GM21447 (cell line): Measurements from ENCODE around the gene FRAT2.

Experiments
- ATAC-seq: cut with Tn5 transposase; IDR thresholded peaks from one replicate; pipeline ENCODE4 v1.9.1; 2021; ENCODE audit not compliant: unreplicated experiment

The FRAT2 gene, protein sequence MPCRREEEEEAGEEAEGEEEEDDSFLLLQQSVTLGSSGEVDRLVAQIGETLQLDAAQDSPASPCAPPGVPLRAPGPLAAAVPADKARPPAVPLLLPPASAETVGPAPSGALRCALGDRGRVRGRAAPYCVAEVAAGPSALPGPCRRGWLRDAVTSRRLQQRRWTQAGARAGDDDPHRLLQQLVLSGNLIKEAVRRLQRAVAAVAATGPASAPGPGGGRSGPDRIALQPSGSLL

GRCh38 chr10:97334370-97335175 is at the start of gene FRAT2:
Gene FRAT2 (minus strand): TSS chr10:97334729. CDS start chr10:97334572, 157 bp downstream.
- ATAC-seq, result peak; percentile 78

- no peak for ATAC-seq
Observed at GRCh38 chr10:97384156-97384555, 49.6 kb upstream of the FRAT2 start.

- no peak for ATAC-seq
Observed at GRCh38 chr10:97383159-97383558, 48.6 kb upstream of the FRAT2 start.

- ATAC-seq, result no peak
Observed at GRCh38 chr10:97381626-97382025, 47.1 kb upstream of the FRAT2 start.

GRCh38 chr10:97380516-97380915 is 46.0 kb upstream of the FRAT2 start:
- no peak for ATAC-seq

DNA sequence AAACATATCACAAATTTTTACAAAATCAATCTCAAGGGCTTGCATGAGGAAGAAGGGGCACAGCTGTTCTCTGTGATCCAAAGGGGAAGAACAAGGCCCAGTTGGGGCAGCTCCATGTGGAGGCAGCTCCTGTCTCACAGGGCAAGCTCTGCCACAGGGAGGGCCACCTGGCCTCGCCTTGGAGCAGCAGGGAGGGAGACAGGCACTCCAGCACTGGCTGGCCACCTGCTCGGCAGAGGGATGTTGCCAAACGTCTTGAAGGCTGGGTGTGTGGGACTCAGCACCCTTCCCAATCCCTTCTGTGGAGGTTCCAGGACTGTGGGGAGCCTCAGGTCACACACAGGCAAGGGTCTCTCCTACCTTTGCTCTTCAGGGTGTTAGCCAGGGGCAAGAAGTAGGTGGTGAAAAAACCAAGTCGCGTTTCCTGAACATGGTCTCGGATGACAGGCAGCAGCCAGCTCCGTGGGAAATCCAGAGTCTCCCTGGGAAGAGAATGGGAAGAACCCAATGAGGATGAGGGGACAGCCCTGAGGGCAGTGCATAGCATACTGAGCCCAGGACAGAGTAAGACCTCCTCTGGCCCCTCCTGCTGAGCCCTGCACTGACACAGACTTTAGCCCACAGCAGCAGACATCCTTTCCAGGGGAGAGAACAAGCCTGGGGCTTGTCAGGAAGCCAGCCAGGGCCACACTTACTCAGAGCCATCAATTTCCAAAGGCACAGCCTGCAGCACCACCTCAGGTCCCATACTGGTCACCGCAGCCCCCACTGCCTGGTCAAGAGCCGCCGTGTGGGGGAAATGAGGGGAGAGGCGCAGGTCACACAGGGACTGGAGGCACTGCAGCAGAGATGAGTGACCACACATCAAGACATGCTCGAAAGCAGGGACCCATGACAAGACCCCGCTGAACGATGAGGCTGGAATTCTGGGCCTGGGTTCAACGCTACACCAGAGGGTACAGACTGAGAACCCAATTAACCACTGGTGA is 44.7 kb upstream of the FRAT2 start:
- no peak for ATAC-seq

DNA sequence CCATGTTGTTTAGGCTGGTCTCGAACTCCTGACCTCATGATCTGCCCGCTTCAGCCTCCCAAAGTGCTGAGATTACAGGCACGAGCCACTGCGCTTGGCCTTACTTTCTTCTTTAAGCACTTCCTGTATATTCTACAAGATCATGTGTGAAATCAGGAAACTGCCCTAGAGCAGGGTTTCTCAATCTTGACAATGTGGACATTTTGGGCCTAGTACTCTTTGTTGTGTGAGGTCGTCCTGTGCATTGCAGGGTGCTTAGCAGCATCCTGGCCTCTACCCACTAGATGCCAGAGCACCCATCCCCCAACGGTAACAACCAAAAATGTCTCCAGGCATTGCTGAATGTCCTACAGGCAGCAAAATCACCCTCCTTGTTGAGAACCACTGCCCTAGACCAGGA is 41.9 kb upstream of the FRAT2 start:
- ATAC-seq, result no peak

GRCh38 chr10:97373456-97373855 is 38.9 kb upstream of the FRAT2 start:
- ATAC-seq, result no peak

- no peak for ATAC-seq
Observed at GRCh38 chr10:97372233-97372875, 37.8 kb upstream of the FRAT2 start.

- no peak for ATAC-seq
Observed at GRCh38 chr10:97371696-97372095, 37.2 kb upstream of the FRAT2 start.

DNA sequence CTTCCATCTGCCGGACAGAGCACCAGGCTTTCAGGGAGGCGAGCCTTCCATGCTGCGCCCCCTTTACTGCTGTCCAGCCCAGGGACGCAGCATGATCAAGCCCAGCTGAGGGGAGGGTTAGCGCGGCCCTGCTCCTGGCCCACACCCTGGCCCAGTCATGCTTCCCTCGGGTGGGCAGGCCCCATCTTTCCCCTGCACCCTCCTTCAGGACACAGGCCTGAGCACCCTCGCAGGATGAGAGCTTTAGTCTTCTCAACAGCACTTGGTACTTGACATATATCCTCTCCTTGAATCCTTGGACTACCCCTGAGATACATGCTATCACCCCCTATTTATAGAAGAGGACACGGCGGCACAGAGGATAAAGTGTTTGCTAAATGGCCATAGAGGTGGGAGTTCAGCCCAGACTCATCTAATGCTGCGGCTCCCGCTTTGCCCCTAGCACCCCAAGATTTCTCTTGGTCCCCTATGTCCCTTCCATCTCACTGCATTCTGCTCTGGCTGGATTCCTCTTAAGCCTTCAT is 32.7 kb upstream of the FRAT2 start:
- no peak for ATAC-seq

DNA sequence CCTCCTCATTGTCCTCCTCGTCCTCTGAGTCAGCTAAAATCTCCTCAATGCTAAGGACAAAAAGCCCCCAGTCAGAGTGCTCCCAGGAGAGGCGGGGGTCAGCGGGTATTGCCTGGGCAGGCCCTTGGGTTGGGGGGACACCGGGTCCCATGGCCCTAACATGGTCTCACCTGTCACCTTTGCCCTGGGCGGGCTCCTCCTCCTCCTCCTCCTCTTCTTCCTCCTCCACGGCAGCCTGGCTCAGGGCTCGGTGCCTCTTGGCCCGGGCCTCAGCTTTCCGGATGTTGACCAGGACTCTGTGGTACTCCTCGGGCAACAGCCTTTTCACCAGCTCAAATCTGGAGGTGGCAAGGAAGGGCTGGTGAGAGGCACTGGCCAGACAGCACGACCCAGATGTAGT is 32.0 kb upstream of the FRAT2 start:
- ATAC-seq, result no peak

GRCh38 chr10:97365761-97366351 is 31.3 kb upstream of the FRAT2 start:
- no peak for ATAC-seq

- ATAC-seq, result no peak
Observed at GRCh38 chr10:97363071-97363470, 28.5 kb upstream of the FRAT2 start.

DNA sequence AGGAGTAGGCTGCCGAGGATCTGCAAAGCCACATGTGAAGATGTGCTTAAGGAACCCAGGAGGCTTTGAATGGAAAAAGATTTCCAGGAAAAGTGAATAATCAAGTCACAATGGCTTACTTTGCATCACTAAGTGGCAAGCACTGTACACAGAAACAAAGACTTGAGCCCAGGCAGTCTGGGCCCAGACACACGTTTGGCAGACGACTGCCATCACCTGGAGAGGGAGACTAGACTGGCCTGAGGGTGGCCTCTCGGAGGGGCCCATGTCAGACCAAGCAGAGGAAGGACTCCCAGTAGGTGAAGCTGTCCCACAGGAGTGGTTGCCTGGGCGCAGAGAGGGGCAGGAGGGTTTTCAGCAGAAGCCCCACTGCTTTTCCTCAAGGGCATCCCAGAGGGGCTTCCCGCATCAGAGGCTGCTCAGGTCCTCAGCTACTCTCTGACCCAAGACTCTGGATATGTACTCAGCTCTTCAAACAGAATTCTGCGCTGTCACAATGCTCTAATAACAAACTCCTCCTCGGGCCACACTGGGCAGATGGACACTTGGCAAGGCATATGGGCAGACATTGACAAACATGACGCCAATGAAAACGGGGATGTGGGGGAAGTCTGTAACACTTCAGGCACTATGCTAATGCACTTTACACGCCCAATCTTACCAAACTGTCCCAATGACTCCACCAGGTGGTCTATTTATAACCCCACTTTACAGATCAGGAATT is 27.9 kb upstream of the FRAT2 start:
- no peak for ATAC-seq

DNA sequence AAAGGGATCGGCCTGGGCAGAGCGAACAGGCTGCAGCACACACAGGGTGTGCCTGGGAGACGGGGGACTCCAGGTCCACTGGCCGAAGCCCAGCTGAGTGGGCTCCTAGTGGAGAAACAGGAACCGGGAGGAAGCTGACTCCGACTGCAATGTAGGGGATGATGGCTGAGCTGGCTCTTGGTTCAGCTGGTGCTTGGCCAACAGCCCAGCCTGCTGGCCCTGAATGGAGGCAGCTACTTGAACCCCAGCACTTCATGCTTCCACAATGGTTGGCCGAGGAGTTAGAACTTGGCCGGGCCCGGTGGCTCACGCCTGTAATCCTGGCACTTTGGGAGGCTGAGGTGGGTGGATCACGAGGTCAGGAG is 27.0 kb upstream of the FRAT2 start:
- no peak for ATAC-seq

- no peak for ATAC-seq
Observed at GRCh38 chr10:97360705-97361536, 26.4 kb upstream of the FRAT2 start.

DNA sequence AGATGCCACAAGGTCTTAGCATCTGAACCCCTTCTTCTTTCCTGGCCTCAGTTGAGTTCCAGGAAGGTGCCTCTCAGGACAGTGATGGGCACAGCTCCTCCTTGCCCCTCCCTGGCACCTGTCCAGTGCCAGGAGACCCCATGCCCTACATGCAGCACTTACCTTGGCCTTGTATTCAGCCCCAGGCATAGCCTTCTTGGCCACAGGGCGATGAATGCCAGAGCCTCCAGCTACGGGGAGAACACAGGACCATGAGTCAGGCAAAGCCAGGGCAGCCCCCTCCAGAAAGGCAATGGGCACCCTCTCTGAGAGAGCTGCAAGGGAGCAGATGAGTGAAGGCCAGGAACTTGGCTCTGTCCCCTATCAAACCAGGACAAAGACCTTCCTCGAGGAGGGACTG is 24.3 kb upstream of the FRAT2 start:
- ATAC-seq, result no peak

DNA sequence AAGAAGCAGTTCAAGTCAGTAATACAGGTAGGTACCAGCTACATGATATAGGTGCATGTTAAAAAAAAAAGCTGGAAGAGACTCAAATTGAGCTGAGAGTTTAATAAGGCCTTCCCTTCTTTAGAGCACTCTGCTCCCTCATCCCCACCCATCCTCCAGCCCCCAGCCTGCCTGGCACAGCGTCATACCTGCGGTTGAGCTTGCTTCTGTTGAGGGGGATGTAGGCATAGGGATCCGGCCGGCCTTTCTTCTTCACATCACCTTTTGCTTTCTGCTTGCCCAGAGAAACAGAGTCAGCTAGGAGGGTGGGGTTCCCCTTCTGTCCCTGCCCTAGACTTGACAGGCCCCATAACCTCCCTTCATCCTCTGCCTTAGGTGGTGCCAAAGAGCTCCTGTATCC is 23.8 kb upstream of the FRAT2 start:
- no peak for ATAC-seq
